HepG2 (cell line): ENCODE data around the gene EFCAB8. TPM values are rescaled to one million over a fixed set of nuclear protein-coding genes. Genes with fewer than 3 reads are reported as not detected.

ENCODE experiments used
- DMTF1 ChIP-seq: sonication (generic); formaldehyde crosslinking; IDR thresholded peaks from 2 replicates; pipeline ENCODE4 v1.4.0; 2020; ENCODE audit warnings: mild to moderate bottlenecking, missing genetic modification reagents
- ESRRA ChIP-seq: sonication (generic); formaldehyde crosslinking; IDR thresholded peaks from 2 replicates; pipeline ENCODE4 v1.5.1; 2020; ENCODE audit warnings: mild to moderate bottlenecking, low read depth, missing genetic modification reagents
- FOXO4 ChIP-seq: sonication (generic); formaldehyde crosslinking; conservative IDR thresholded peaks from 2 replicates; pipeline ENCODE4 v1.8.1; 2023; ENCODE audit warnings: missing genetic modification reagents
- HNRNPH1 ChIP-seq: fragments of 200-400 bp; formaldehyde crosslinking; optimal IDR thresholded peaks from 2 replicates; pipeline ENCODE3; 2017; ENCODE audit warnings: mild to moderate bottlenecking, low read depth, low read length
- KIAA2018 ChIP-seq: sonication (generic); formaldehyde crosslinking; IDR thresholded peaks from 2 replicates; pipeline ENCODE4 v1.5.0; 2020; ENCODE audit warnings: mild to moderate bottlenecking, missing genetic modification reagents, borderline replicate concordance
- MTF1 ChIP-seq: sonication (generic); formaldehyde crosslinking; IDR thresholded peaks from 2 replicates; pipeline ENCODE4 v1.5.0; 2020; ENCODE audit warnings: missing genetic modification reagents
- MYNN ChIP-seq: sonication (generic); formaldehyde crosslinking; IDR thresholded peaks from 2 replicates; pipeline ENCODE4 v1.4.0; 2020; ENCODE audit warnings: mild to moderate bottlenecking, low read depth, missing genetic modification reagents
- ONECUT2 ChIP-seq: sonication (generic); formaldehyde crosslinking; IDR thresholded peaks from 2 replicates; pipeline ENCODE4 v1.4.0; 2020; ENCODE audit warnings: missing genetic modification reagents
- ZNF121 ChIP-seq: sonication (generic); formaldehyde crosslinking; IDR thresholded peaks from 2 replicates; pipeline ENCODE4 v1.5.0; 2020; ENCODE audit warnings: mild to moderate bottlenecking, missing genetic modification reagents
- ZNF276 ChIP-seq: sonication (generic); formaldehyde crosslinking; IDR thresholded peaks from 2 replicates; pipeline ENCODE4 v1.4.0; 2020; ENCODE audit warnings: mild to moderate bottlenecking, low read depth, missing genetic modification reagents
- ZNF350 ChIP-seq: sonication (generic); formaldehyde crosslinking; IDR thresholded peaks from 2 replicates; pipeline ENCODE4 v1.4.0; 2020; ENCODE audit warnings: mild to moderate bottlenecking, low read depth, missing genetic modification reagents, borderline replicate concordance
- ZNF496 ChIP-seq: sonication (generic); formaldehyde crosslinking; IDR thresholded peaks from 2 replicates; pipeline ENCODE4 v1.8.1; 2023; ENCODE audit warnings: mild to moderate bottlenecking, moderate library complexity, missing genetic modification reagents; ENCODE audit not compliant: insufficient replicate concordance
- ZNF510 ChIP-seq: sonication (generic); formaldehyde crosslinking; IDR thresholded peaks from 2 replicates; pipeline ENCODE4 v1.4.0; 2020; ENCODE audit warnings: low read depth, mild to moderate bottlenecking, missing genetic modification reagents
- ZNF547 ChIP-seq: sonication (generic); formaldehyde crosslinking; IDR thresholded peaks from 2 replicates; pipeline ENCODE4 v1.5.1; 2020; ENCODE audit warnings: mild to moderate bottlenecking, missing genetic modification reagents
- ZNF790 ChIP-seq: sonication (generic); formaldehyde crosslinking; IDR thresholded peaks from 2 replicates; pipeline ENCODE4 v1.8.0; 2022; ENCODE audit warnings: missing genetic modification reagents, mild to moderate bottlenecking, borderline replicate concordance
- polyA plus RNA-seq, 8 experiments: library from polyadenylated mRNA; depleted of rRNA in 3 of 8; stranded (reverse) in 7 of 8; unstranded in 1 of 8; fragments of >200 nt; fragmentation: Illumina TruSeq in 4 of 8; extraction: Trizol in 4 of 8; gene quantifications; 2 replicates each; pipeline versions ENCODE4 v1.2.1 to v1.2.3, GENCODE V29; 2011 to 2016; ENCODE audit warnings: low read depth in 4 of 8, missing spikeins in 1 of 8, mixed read lengths in 1 of 8; ENCODE audit not compliant: insufficient read depth in 1 of 8
- total RNA-seq, 5 experiments: library from RNA; depleted of rRNA; stranded (reverse); fragments of >200 nt; fragmentation: Illumina TruSeq; extraction: Trizol; gene quantifications; 2 replicates each; pipeline ENCODE4 v1.2.3, GENCODE V29; 2016; ENCODE audit warnings: low read depth in 1 of 5

Gene EFCAB8
- total and polyA plus RNA-seq, 2 of the 13 experiments (the other 11 are each of a cell fraction or from before 2014, with no cell fraction given) = 0.15 to 0.22 TPM

GRCh38 chr20:33010674-33011449 lies 152.1 kb downstream of the EFCAB8 start (continued):
- no peak for TF ChIP-seq KIAA2018 (CRISPR knock-in tag)
- no peak for TF ChIP-seq ZNF790 (CRISPR knock-in tag)
- TF ChIP-seq ZNF121 = no peak
- no peak for TF ChIP-seq ESRRA (CRISPR knock-in tag)
- TF ChIP-seq ZNF496 (CRISPR knock-in tag) = no peak
- TF ChIP-seq ZNF276 (CRISPR knock-in tag) = no peak
- TF ChIP-seq ZNF547 (CRISPR knock-in tag) = no peak
- TF ChIP-seq ZNF350 (CRISPR knock-in tag) = no peak
- no peak for TF ChIP-seq FOXO4 (CRISPR knock-in tag)
- no peak for TF ChIP-seq ZNF510
- no peak for TF ChIP-seq MTF1 (CRISPR knock-in tag)
- TF ChIP-seq ONECUT2 (CRISPR knock-in tag) = no peak
- no peak for TF ChIP-seq HNRNPH1
- TF ChIP-seq MYNN (CRISPR knock-in tag) = no peak
- no peak for TF ChIP-seq DMTF1 (CRISPR knock-in tag)
